ENCODE measurements around the gene GTPBP3. TPM values are rescaled to one million over a fixed set of nuclear protein-coding genes. Genes with fewer than 3 reads are reported as not detected.

The GTPBP3 gene
- total RNA-seq, 3 donors from 2014 or later (not counting 1 experiment from before 2014, with no cell fraction given) = 21.6 to 33.0 (median 27.7) TPM

- peaks cover 51% of the 10 kb centered on the region for H3K4me1 ChIP-seq (ENCODE audit: control insufficient read depth, insufficient read depth, low read length)
- H3K27me3 ChIP-seq (ENCODE audit: control insufficient read depth, insufficient read depth, low read length) = no peaks in the 10 kb centered on the region
- H3K9me3 Mint-ChIP-seq = no peaks in the 10 kb centered on the region
- ATAC-seq (no peak), DNase-seq (peak in 1 of 2 donors; percentile 54)
- H3K4me3 Mint-ChIP-seq = peak overlapping the region; percentile 68
- H3K4me1 Mint-ChIP-seq = peaks cover 25 to 53% of the 10 kb centered on the region in 2 donors
- no peaks in the 10 kb centered on the region for H3K36me3 ChIP-seq (ENCODE audit: control insufficient read depth, insufficient read depth, low read length)
- WGBS (ENCODE audit: insufficient coverage) = 97% methylated on average over 45 of the region's 45 CpGs
- H3K4me3 ChIP-seq (ENCODE audit: low read length) = no peak overlapping the region
- H3K27me3 Mint-ChIP-seq (ENCODE audit: low read depth in 2 of 2) = no peaks in the 10 kb centered on the region
- intact Hi-C loops (cut with micrococcal nuclease) = loop anchor here (10.0 kb wide), 1 partner anchor 72 kb away; the partner anchor contains the start of gene BST2
- no peaks in the 10 kb centered on the region for H3K9me3 ChIP-seq (ENCODE audit: control insufficient read depth, insufficient read depth, low read length)
- no peak overlapping the region for H3K27ac Mint-ChIP-seq
- TF ChIP-seq, protein P1, sequence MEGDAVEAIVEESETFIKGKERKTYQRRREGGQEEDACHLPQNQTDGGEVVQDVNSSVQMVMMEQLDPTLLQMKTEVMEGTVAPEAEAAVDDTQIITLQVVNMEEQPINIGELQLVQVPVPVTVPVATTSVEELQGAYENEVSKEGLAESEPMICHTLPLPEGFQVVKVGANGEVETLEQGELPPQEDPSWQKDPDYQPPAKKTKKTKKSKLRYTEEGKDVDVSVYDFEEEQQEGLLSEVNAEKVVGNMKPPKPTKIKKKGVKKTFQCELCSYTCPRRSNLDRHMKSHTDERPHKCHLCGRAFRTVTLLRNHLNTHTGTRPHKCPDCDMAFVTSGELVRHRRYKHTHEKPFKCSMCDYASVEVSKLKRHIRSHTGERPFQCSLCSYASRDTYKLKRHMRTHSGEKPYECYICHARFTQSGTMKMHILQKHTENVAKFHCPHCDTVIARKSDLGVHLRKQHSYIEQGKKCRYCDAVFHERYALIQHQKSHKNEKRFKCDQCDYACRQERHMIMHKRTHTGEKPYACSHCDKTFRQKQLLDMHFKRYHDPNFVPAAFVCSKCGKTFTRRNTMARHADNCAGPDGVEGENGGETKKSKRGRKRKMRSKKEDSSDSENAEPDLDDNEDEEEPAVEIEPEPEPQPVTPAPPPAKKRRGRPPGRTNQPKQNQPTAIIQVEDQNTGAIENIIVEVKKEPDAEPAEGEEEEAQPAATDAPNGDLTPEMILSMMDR (IDR thresholded peaks at IDR 0.05) = no peak
- no peaks in the 10 kb centered on the region for H3K36me3 Mint-ChIP-seq
- no peak overlapping the region for H3K27ac ChIP-seq (ENCODE audit: low read length)
These were observed 4.4 kb upstream of the GTPBP3 start for GRCh38 chr19:17332677-17333581.

DNA sequence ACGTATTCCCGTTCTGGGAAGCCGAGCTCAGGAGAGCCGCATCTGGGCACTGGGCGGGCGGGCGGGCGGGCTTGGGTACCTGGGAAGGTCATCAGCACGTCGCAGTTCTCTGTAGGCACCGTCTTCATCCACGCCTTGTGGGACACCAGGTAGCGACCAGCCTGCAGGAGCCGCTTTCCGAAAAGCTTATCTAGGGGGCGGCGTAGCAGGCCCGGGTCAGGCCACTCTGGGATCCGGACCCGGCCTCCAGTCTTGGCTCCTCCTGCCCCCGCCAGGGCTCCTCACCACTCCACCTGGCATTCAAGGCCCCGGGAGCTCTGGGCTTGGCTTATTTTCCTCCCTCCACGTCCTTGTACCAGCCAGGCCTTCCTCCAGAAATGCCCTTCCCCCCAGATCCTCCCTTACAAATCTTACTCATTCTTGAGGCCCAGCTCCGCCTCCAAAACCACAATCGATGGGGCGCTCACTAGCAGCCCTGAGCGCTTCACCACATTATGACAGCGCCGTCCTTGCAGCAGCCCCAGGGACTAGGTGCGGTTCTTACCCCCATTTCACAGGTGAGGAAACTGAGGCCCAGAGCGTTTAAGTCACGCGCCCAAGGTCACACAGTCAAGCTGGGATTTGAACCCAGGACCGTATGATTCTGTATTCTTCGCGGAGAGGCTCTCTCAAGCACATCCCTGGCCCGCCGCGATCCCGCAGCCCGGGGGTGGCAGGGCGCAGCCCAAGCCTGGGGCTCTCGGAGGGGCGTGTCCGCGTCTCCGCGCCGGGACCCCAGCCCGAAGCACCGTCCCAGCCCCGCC is 3.5 kb upstream of the GTPBP3 start:
- ATAC-seq (peak in 1 of 3 donors; percentile 27), DNase-seq (peak; percentile 50 to 81)
- WGBS (ENCODE audit: insufficient coverage) = 38% methylated on average over 52 of the region's 52 CpGs
- Histone ChIP-seq H3K36me3 (ENCODE audit: control insufficient read depth, insufficient read depth, low read length) (no peaks in the 10 kb centered on the region), H3K27me3 (ENCODE audit: control insufficient read depth, insufficient read depth, low read length) (no peaks in the 10 kb centered on the region), H3K4me3 (ENCODE audit: low read length) (peak overlapping the region; percentile 45), H3K4me1 (ENCODE audit: control insufficient read depth, insufficient read depth, low read length) (peaks cover 54% of the 10 kb centered on the region), H3K27ac (ENCODE audit: low read length) (no peak overlapping the region), H3K9me3 (ENCODE audit: control insufficient read depth, insufficient read depth, low read length) (no peaks in the 10 kb centered on the region)
- no peaks in the 10 kb centered on the region for H3K27me3 Mint-ChIP-seq (ENCODE audit: low read depth in 2 of 2)
- H3K4me1 Mint-ChIP-seq = peaks cover 25 to 57% of the 10 kb centered on the region in 2 donors
- intact Hi-C loops (cut with micrococcal nuclease) = loop anchor here (10.0 kb wide), 1 partner anchor 71 kb away; the partner anchor contains the start of gene BST2
- H3K9me3 Mint-ChIP-seq = no peaks in the 10 kb centered on the region
- H3K4me3 Mint-ChIP-seq = peak overlapping the region; percentile 79
- H3K36me3 Mint-ChIP-seq = no peaks in the 10 kb centered on the region
- TF ChIP-seq, protein P1 (IDR thresholded peaks at IDR 0.05) = no peak
- peak overlapping the region in 1 of 2 donors; percentile 88 for H3K27ac Mint-ChIP-seq

DNA sequence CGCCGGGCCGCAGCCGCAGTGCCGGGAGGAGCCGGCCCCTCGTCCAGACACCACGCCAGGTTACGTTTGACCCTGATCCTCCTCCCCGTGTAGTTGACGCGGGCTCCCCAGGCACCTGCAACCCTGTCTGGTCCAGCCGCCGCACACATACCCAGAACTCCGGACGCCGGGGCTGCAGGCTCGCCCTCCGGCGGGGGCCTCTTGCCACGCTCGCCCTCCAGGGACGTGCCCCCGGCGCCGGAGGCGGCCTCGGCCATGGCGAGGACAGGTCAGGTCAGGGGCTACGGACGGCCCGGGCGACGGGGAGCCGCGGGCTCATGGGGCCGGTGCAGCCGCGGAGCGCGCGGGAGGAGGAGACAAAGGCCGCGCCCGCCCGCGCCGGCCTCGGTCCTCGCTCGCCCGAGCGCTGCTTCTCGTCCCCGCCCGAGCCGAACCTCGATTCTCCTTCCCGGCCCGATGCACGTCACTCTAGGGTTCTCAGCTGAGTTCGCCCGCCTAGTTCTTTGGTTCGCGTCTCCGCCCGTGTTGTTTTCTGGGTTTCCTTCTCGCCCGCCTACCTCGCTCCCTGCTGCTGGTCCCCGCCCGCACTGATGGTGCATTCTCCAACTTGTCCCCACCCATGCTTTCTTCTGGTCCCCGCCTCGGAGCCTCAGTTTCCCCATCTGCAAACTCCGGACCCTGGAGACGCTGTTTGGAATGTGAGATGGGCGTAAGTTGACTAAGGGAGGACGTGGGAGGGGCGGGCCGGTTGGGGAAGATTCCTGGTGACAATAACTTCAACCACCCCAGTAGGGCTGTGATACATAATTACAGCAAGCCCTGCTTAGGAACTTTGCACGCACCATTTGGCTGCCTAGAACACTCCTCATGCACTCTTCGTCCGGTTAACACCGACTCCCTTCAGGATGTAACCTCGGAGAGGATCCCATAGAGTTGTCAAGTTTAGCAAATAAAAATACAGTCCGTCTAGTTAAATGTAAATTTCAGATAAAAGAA is 2.6 kb upstream of the GTPBP3 start, which contains the start of gene ANO8:
Gene ANO8 (minus strand): TSS at position 442 of the 996 bp plus-strand sequence. CDS start 185 bp downstream, at position 257.
- Histone ChIP-seq H3K27me3 (ENCODE audit: control insufficient read depth, insufficient read depth, low read length) (no peaks in the 10 kb centered on the region), H3K27ac (ENCODE audit: low read length) (no peak within 1 kb of the TSS), H3K4me1 (ENCODE audit: control insufficient read depth, insufficient read depth, low read length) (peaks cover 45% of the 10 kb centered on the region), H3K36me3 (ENCODE audit: control insufficient read depth, insufficient read depth, low read length) (no peaks in the 10 kb centered on the region), H3K4me3 (ENCODE audit: low read length) (peak within 1 kb of the TSS; percentile 45), H3K9me3 (ENCODE audit: control insufficient read depth, insufficient read depth, low read length) (no peaks in the 10 kb centered on the region)
- Mint-ChIP-seq H3K4me3 (peak within 1 kb of the TSS; percentile 92), H3K27me3 (ENCODE audit: low read depth in 2 of 2) (no peaks in the 10 kb centered on the region), H3K27ac (peak within 1 kb of the TSS; percentile 46 to 88), H3K36me3 (no peaks in the 10 kb centered on the region), H3K9me3 (no peaks in the 10 kb centered on the region), H3K4me1 (peaks cover 25 to 48% of the 10 kb centered on the region in 2 donors)
- TF ChIP-seq, protein P1 (IDR thresholded peaks at IDR 0.05) = no peak
- intact Hi-C loops (cut with micrococcal nuclease) = loop anchor here (5.0 to 10.0 kb wide), 2 partner anchors 42 to 70 kb away; partner anchors contain the start of gene BST2
- 4% methylated on average over 85 of the region's 86 CpGs for whole genome bisulfite sequencing (ENCODE audit: insufficient coverage)
- peak; percentile 95 to 97 for DNase-seq
- ATAC-seq = peak; percentile 70 to 84 (median 72)

Data from natural killer cell (primary cell).